SK-N-SH (cell line): ENCODE measurements around the gene RNF180. TPM values are rescaled to one million over a fixed set of nuclear protein-coding genes. Genes with fewer than 3 reads are reported as not detected.

Experiments used
- CTCF ChIA-PET: fragments of 300-600, 350-600 bp; formaldehyde crosslinking; extraction: SDS; loops from one replicate; lab custom pipeline; 2021; lab: Yijun Ruan, JAX
- POLR2A ChIA-PET: fragments of 350-600 bp; sonication (Branson Sonifier 250); formaldehyde crosslinking; extraction: SDS; loops from one replicate; lab custom pipeline; 2020; ENCODE audit warnings: antibody characterized with exemption, inconsistent platforms; lab: Yijun Ruan, JAX
- DNase-seq: peaks from one replicate; pipeline ENCODE4 v3.0.0; 2012
- H2AFZ ChIP-seq: fragments of 200-600 bp; sonication (generic); 2 replicates; pipeline ENCODE4 v1.8.1; 2016; ENCODE audit warnings: antibody characterized with exemption, mild to moderate bottlenecking, low read depth
- H3F3A ChIP-seq: fragments of 200-600 bp; sonication (generic); replicated peaks from 2 replicates; pipeline ENCODE3; 2016; ENCODE audit warnings: antibody characterized with exemption, mild to moderate bottlenecking; ENCODE audit not compliant: insufficient read depth
- H3K27ac ChIP-seq, 2 experiments: fragments of 200-500 bp in 1 of 2; fragments of 200-600 bp in 1 of 2; sonication (Bioruptor generic) in 1 of 2; sonication (generic), shearing (Covaris generic) in 1 of 2; 2 replicates each; pipeline versions ENCODE4 v1.5.1 to v1.6.1; 2014 to 2016; ENCODE audit warnings: low read depth in 2 of 2, inconsistent platforms in 1 of 2, low read length in 1 of 2, mild to moderate bottlenecking in 1 of 2, mixed read lengths in 1 of 2
- H3K27me3 ChIP-seq: fragments of 200-600 bp; sonication (generic), shearing (Covaris generic); 2 replicates; pipeline ENCODE4 v1.6.1; 2016; ENCODE audit warnings: mixed run types; ENCODE audit not compliant: insufficient read depth
- H3K36me3 ChIP-seq, 2 experiments: fragments of 200-500 bp in 1 of 2; fragments of 200-600 bp in 1 of 2; sonication (Bioruptor generic) in 1 of 2; sonication (generic) in 1 of 2; replicated peaks in 1 of 2; 2 replicates each; pipeline versions ENCODE3 to v1.5.1; 2014 to 2016; ENCODE audit warnings: low read length in 1 of 2, mild to moderate bottlenecking in 1 of 2; ENCODE audit not compliant: insufficient read depth in 2 of 2, control insufficient read depth in 1 of 2
- H3K4me1 ChIP-seq, 2 experiments: fragments of 200-500 bp in 1 of 2; fragments of 200-600 bp in 1 of 2; sonication (Bioruptor generic) in 1 of 2; sonication (generic), shearing (Covaris generic) in 1 of 2; 2 replicates each; pipeline versions ENCODE4 v1.5.1 to v1.6.1; 2014 to 2016; ENCODE audit warnings: low read depth in 1 of 2, low read length in 1 of 2, mixed run types in 1 of 2; ENCODE audit not compliant: insufficient read depth in 2 of 2, control insufficient read depth in 1 of 2
- H3K4me2 ChIP-seq: fragments of 200-600 bp; sonication (generic), shearing (Covaris generic); 2 replicates; pipeline ENCODE4 v1.6.1; 2017; ENCODE audit warnings: mixed run types
- H3K4me3 ChIP-seq, 2 experiments: fragments of 200-500 bp in 1 of 2; fragments of 200-600 bp in 1 of 2; sonication (Bioruptor generic) in 1 of 2; sonication (generic), shearing (Covaris generic) in 1 of 2; 2 replicates each; pipeline versions ENCODE4 v1.5.1 to v1.8.1; 2014 to 2016; ENCODE audit warnings: low read depth in 2 of 2, inconsistent platforms in 1 of 2, low read length in 1 of 2, mild to moderate bottlenecking in 1 of 2, mixed read lengths in 1 of 2, moderate library complexity in 1 of 2
- H3K79me2 ChIP-seq: fragments of 200-600 bp; sonication (generic); 2 replicates; pipeline ENCODE4 v1.8.1; 2017; ENCODE audit warnings: mild to moderate bottlenecking; ENCODE audit not compliant: insufficient read depth
- H3K9ac ChIP-seq: fragments of 200-600 bp; sonication (generic); 2 replicates; pipeline ENCODE4 v1.6.1; 2017; ENCODE audit warnings: mixed run types
- H3K9me2 ChIP-seq: fragments of 200-600 bp; sonication (generic); 2 replicates; pipeline ENCODE4 v1.6.1; 2017; ENCODE audit warnings: mixed run types
- H3K9me3 ChIP-seq: fragments of 200-600 bp; sonication (generic); 2 replicates; pipeline ENCODE4 v1.6.1; 2017; ENCODE audit warnings: mixed run types, mild to moderate bottlenecking, moderate library complexity
- H4K20me1 ChIP-seq: fragments of 200-600 bp; sonication (generic); 2 replicates; pipeline ENCODE4 v1.6.1; 2017; ENCODE audit warnings: mild to moderate bottlenecking, mixed run types; ENCODE audit not compliant: insufficient read depth
- EP300 ChIP-seq, 2 experiments: IDR thresholded peaks; 2 replicates each; pipeline versions ENCODE4 v1.4.0 to v1.6.1; 2012; ENCODE audit warnings: borderline replicate concordance in 1 of 2, low read depth in 1 of 2, low read length in 1 of 2
- FOSL2 ChIP-seq: IDR thresholded peaks from 2 replicates; pipeline ENCODE4 v1.4.0; 2012; ENCODE audit warnings: low read depth, mild to moderate bottlenecking, moderate library complexity, borderline replicate concordance
- FOXJ3 ChIP-seq: sonication (generic); formaldehyde crosslinking; IDR thresholded peaks from 2 replicates; pipeline ENCODE4 v1.5.1; 2020; ENCODE audit warnings: mild to moderate bottlenecking, missing genetic modification reagents
- GABPA ChIP-seq: IDR thresholded peaks from 2 replicates; pipeline ENCODE4 v1.4.0; 2012; ENCODE audit warnings: low read depth, mild to moderate bottlenecking
- GATA2 ChIP-seq: sonication (generic); formaldehyde crosslinking; IDR thresholded peaks from 2 replicates; pipeline ENCODE4 v1.5.0; 2020; ENCODE audit warnings: mild to moderate bottlenecking, missing genetic modification reagents
- JUND ChIP-seq: IDR thresholded peaks from 2 replicates; pipeline ENCODE4 v1.4.0; 2012
- MEF2A ChIP-seq: IDR thresholded peaks from 2 replicates; pipeline ENCODE4 v1.4.0; 2012; ENCODE audit warnings: low read depth, borderline replicate concordance
- NFIC ChIP-seq: IDR thresholded peaks from 2 replicates; pipeline ENCODE4 v1.4.0; 2012; ENCODE audit warnings: borderline replicate concordance
- NRF1 ChIP-seq: IDR thresholded peaks from 2 replicates; pipeline ENCODE4 v1.6.1; 2012; ENCODE audit warnings: low read depth, mild to moderate bottlenecking, low read length
- POLR2AphosphoS5 ChIP-seq: IDR thresholded peaks from 2 replicates; pipeline ENCODE4 v1.6.1; 2012; ENCODE audit warnings: low read depth, low read length
- RAD21 ChIP-seq: IDR thresholded peaks from 2 replicates; pipeline ENCODE4 v1.6.1; 2012; ENCODE audit warnings: mild to moderate bottlenecking, low read length
- RXRA ChIP-seq: IDR thresholded peaks from 2 replicates; pipeline ENCODE4 v1.4.0; 2012; ENCODE audit warnings: low read depth, mild to moderate bottlenecking, borderline replicate concordance
- TAF1 ChIP-seq: IDR thresholded peaks from 2 replicates; pipeline ENCODE4 v1.6.1; 2012; ENCODE audit warnings: low read depth, mild to moderate bottlenecking, low read length, moderate library complexity, borderline replicate concordance
- TCF12 ChIP-seq: IDR thresholded peaks from 2 replicates; pipeline ENCODE4 v1.4.0; 2012
- YY1 ChIP-seq: IDR thresholded peaks from 2 replicates; pipeline ENCODE4 v1.4.0; 2012; ENCODE audit warnings: low read depth, mild to moderate bottlenecking
- WGBS: methylation state at CpG from one replicate; pipeline ENCODE4 v1.1.6; 2017; ENCODE audit warnings: low lambda C conversion rate; 5-methylcytosine and 5-hydroxymethylcytosine counted together
- polyA plus RNA-seq, 3 experiments: library from polyadenylated mRNA; depleted of rRNA; stranded (reverse); fragments of >200 nt; gene quantifications; 2 replicates each; pipeline ENCODE4 v1.2.3, GENCODE V29; 2012
- TF ChIP-seq, protein P1 (sequence below): fragments of 150-350 bp; IDR thresholded peaks from 2 replicates; pipeline ENCODE4 v1.6.1; 2017; ENCODE audit warnings: antibody characterized with exemption, low read length, low read depth, borderline replicate concordance
- TF ChIP-seq, protein P2 (sequence below): IDR thresholded peaks from 2 replicates; pipeline ENCODE4 v1.6.1; 2012; ENCODE audit warnings: mild to moderate bottlenecking, low read depth, low read length, moderate library complexity
- TF ChIP-seq, protein P3 (sequence below): IDR thresholded peaks from 2 replicates; pipeline ENCODE4 v1.4.0; 2012; ENCODE audit warnings: low read depth, borderline replicate concordance
- TF ChIP-seq, protein P4 (sequence below): fragments of 200-600 bp; sonication (generic); IDR thresholded peaks from 2 replicates; pipeline ENCODE4 v1.6.1; 2017; ENCODE audit warnings: antibody characterized with exemption, mild to moderate bottlenecking, moderate library complexity

RNF180 gene
- polyA plus RNA-seq, 1 of the 3 experiments (the other 2 are of a cell fraction), result 0.02 TPM

DNA sequence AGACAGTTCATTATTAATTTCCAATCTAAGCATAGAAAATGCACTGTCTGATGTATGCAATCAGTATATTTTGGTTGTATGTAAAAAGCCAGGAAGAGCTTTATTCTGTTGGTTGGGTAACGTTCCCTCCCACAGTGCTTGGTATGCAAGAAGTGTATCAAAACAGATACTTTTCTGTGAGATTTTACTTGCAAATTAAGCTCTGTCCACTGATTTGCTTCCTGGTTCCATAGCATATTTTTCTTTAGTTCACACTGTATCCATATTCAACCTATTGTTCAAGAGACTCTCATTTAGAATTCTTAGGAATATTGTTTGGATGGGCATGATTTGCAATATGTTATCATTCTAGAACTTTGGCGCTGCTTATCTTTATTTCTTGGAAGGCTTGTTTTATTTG lies 47.4 kb downstream of the RNF180 start:
- no peaks in the 10 kb centered on the region for H3K27me3 ChIP-seq
- no peak overlapping the region for H3K4me2 ChIP-seq
- no peaks in the 10 kb centered on the region for H3K9me2 ChIP-seq
- peaks cover 6% of the 10 kb centered on the region for H3F3A ChIP-seq
- H3K36me3 ChIP-seq, result no peaks in the 10 kb centered on the region
- TF ChIP-seq, protein P1, sequence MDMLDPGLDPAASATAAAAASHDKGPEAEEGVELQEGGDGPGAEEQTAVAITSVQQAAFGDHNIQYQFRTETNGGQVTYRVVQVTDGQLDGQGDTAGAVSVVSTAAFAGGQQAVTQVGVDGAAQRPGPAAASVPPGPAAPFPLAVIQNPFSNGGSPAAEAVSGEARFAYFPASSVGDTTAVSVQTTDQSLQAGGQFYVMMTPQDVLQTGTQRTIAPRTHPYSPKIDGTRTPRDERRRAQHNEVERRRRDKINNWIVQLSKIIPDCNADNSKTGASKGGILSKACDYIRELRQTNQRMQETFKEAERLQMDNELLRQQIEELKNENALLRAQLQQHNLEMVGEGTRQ, result no peak
- TF ChIP-seq GATA2 (CRISPR knock-in tag), result no peak
- no peak for TF ChIP-seq TAF1
- TF ChIP-seq NFIC, result no peak
- TF ChIP-seq EP300 (IDR thresholded peaks at IDR 0.05; ENCODE audit: borderline replicate concordance in 1 of 2, low read depth in 1 of 2, low read length in 1 of 2), result no peak
- TF ChIP-seq, protein P2, sequence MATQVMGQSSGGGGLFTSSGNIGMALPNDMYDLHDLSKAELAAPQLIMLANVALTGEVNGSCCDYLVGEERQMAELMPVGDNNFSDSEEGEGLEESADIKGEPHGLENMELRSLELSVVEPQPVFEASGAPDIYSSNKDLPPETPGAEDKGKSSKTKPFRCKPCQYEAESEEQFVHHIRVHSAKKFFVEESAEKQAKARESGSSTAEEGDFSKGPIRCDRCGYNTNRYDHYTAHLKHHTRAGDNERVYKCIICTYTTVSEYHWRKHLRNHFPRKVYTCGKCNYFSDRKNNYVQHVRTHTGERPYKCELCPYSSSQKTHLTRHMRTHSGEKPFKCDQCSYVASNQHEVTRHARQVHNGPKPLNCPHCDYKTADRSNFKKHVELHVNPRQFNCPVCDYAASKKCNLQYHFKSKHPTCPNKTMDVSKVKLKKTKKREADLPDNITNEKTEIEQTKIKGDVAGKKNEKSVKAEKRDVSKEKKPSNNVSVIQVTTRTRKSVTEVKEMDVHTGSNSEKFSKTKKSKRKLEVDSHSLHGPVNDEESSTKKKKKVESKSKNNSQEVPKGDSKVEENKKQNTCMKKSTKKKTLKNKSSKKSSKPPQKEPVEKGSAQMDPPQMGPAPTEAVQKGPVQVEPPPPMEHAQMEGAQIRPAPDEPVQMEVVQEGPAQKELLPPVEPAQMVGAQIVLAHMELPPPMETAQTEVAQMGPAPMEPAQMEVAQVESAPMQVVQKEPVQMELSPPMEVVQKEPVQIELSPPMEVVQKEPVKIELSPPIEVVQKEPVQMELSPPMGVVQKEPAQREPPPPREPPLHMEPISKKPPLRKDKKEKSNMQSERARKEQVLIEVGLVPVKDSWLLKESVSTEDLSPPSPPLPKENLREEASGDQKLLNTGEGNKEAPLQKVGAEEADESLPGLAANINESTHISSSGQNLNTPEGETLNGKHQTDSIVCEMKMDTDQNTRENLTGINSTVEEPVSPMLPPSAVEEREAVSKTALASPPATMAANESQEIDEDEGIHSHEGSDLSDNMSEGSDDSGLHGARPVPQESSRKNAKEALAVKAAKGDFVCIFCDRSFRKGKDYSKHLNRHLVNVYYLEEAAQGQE, result no peak
- no peak for TF ChIP-seq YY1
- TF ChIP-seq FOSL2, result no peak
- TF ChIP-seq MEF2A, result no peak
- no peak for TF ChIP-seq RXRA
- no peak for TF ChIP-seq JUND
- no peak for TF ChIP-seq FOXJ3 (CRISPR knock-in tag)
- TF ChIP-seq TCF12, result no peak
- TF ChIP-seq GABPA, result no peak
- TF ChIP-seq, all 33 proteins: peak for 0
- ChIA-PET CTCF (interaction anchor here (4.7 kb wide), 1 partner anchor 16 kb away, joined by 24 read pairs; no protein-coding TSS in a partner anchor), POLR2A (no interaction called here)
- Histone ChIP-seq H3K9me3 (no peaks in the 10 kb centered on the region), H3K9ac (no peak overlapping the region), H3K79me2 (no peaks in the 10 kb centered on the region), H3K27ac (no peak overlapping the region), H4K20me1 (no peaks in the 10 kb centered on the region), H3K4me3 (no peak overlapping the region), H3K4me1 (peaks cover 0 to 5% of the 10 kb centered on the region in 2 experiments; a peak in 2 of 4 replicates), H2AFZ (no peak overlapping the region)
- no peak for DNase-seq
- 36% methylated on average over 2 of the region's 2 CpGs for WGBS

DNA sequence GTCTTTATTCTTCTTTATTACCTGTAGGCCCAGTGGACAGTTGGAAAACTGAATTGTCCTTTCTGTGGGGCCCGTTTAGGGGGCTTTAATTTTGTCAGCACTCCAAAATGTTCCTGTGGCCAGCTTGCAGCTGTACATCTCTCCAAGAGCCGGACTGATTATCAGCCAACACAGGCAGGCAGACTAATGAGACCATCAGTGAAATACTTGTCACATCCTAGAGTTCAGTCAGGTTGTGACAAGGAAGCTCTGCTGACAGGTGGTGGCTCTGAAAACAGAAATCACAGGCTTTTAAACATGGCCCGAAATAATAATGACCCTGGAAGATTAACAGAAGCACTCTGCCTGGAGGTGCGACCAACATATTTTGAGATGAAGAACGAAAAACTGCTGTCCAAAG lies 47.9 kb downstream of the RNF180 start:
- peaks cover 6% of the 10 kb centered on the region for H3F3A ChIP-seq
- H3K9ac ChIP-seq, result no peak overlapping the region
- WGBS, result 16% methylated on average over 5 of the region's 5 CpGs
- H3K4me1 ChIP-seq, result peaks cover 0 to 5% of the 10 kb centered on the region in 2 experiments; a peak in 2 of 4 replicates
- no peak overlapping the region for H3K4me2 ChIP-seq
- POLR2A ChIA-PET, result no interaction called here
- no peak overlapping the region for H2AFZ ChIP-seq
- H3K79me2 ChIP-seq, result no peaks in the 10 kb centered on the region
- H3K36me3 ChIP-seq, result no peaks in the 10 kb centered on the region
- no peaks in the 10 kb centered on the region for H3K9me3 ChIP-seq
- H3K27me3 ChIP-seq, result no peaks in the 10 kb centered on the region
- no peaks in the 10 kb centered on the region for H4K20me1 ChIP-seq
- DNase-seq, result no peak
- H3K27ac ChIP-seq, result no peak overlapping the region
- no peaks in the 10 kb centered on the region for H3K9me2 ChIP-seq
- no peak overlapping the region for H3K4me3 ChIP-seq
- CTCF ChIA-PET, result interaction anchor here (4.7 kb wide), 1 partner anchor 16 kb away, joined by 24 read pairs; no protein-coding TSS in a partner anchor
- TF ChIP-seq TAF1, result no peak
- TF ChIP-seq MEF2A, result no peak
- TF ChIP-seq, protein P3, sequence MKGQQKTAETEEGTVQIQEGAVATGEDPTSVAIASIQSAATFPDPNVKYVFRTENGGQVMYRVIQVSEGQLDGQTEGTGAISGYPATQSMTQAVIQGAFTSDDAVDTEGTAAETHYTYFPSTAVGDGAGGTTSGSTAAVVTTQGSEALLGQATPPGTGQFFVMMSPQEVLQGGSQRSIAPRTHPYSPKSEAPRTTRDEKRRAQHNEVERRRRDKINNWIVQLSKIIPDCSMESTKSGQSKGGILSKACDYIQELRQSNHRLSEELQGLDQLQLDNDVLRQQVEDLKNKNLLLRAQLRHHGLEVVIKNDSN, result no peak
- TF ChIP-seq POLR2AphosphoS5, result no peak
- TF ChIP-seq RAD21, result no peak
- TF ChIP-seq GABPA, result no peak
- TF ChIP-seq NRF1, result no peak
- TF ChIP-seq, protein P1, result no peak
- TF ChIP-seq, protein P4, sequence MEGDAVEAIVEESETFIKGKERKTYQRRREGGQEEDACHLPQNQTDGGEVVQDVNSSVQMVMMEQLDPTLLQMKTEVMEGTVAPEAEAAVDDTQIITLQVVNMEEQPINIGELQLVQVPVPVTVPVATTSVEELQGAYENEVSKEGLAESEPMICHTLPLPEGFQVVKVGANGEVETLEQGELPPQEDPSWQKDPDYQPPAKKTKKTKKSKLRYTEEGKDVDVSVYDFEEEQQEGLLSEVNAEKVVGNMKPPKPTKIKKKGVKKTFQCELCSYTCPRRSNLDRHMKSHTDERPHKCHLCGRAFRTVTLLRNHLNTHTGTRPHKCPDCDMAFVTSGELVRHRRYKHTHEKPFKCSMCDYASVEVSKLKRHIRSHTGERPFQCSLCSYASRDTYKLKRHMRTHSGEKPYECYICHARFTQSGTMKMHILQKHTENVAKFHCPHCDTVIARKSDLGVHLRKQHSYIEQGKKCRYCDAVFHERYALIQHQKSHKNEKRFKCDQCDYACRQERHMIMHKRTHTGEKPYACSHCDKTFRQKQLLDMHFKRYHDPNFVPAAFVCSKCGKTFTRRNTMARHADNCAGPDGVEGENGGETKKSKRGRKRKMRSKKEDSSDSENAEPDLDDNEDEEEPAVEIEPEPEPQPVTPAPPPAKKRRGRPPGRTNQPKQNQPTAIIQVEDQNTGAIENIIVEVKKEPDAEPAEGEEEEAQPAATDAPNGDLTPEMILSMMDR, result no peak
